GM12878 (cell line): ENCODE data around the gene PRKCQ. TPM values are rescaled to one million over a fixed set of nuclear protein-coding genes. Genes with fewer than 3 reads are reported as not detected.
A peak's percentile ranks its signal among the peaks of the same experiment; 100 is the strongest.
"Not testable (repeated sequence)": the region's sequence is repeated elsewhere in the genome, so short reads cannot be mapped to it uniquely, and the experiment has no call there.

Source experiments
- ATAC-seq: fragments of 200-7000 bp; cut with Tn5 transposase; 3 replicates; pipeline ENCODE4 v1.9.1; 2020; ENCODE audit warnings: mild to moderate bottlenecking, moderate library complexity
- BruUV-seq: library from RNA; stranded (reverse); fragments of 400-500 nt; replicated peaks from 2 replicates; lab custom pipeline; 2021; lab: Mats Ljungman, UMichigan
- CTCF ChIA-PET: fragments of 300-600 bp; sonication (Branson Sonifier 250); formaldehyde crosslinking; extraction: SDS; loops from one replicate; lab custom pipeline; 2021; ENCODE audit warnings: inconsistent platforms; lab: Yijun Ruan, JAX
- POLR2A ChIA-PET: fragments of 350-600 bp; formaldehyde crosslinking; extraction: SDS; loops from one replicate; lab custom pipeline; 2021; ENCODE audit warnings: inconsistent platforms; lab: Charles Lee
- RAD21 ChIA-PET: fragments of 300-600 bp; sonication (Branson Sonifier 250); formaldehyde crosslinking; loops from one replicate; lab custom pipeline; 2023; ENCODE audit warnings: antibody characterized with exemption; ENCODE audit not compliant: unreplicated experiment; lab: Charles Lee
- SMC1A ChIA-PET: fragments of 300-600 bp; sonication (Branson Sonifier 250); formaldehyde crosslinking; loops from one replicate; lab custom pipeline; 2023; ENCODE audit not compliant: unreplicated experiment, uncharacterized antibody; lab: Charles Lee
- DNase-seq: peaks from one replicate; pipeline ENCODE4 v3.0.0-alpha.2; 2011; ENCODE audit warnings: low read depth, low spot score
- FAIRE-seq: peaks from 3 replicates; lab custom pipeline; 2011; peaks lifted over from hg19 to GRCh38; lab: Jason Lieb, UNC
- H2AFZ ChIP-seq: 2 replicates; pipeline ENCODE4 v1.6.0; 2011; ENCODE audit warnings: low read depth, low read length, control low read depth; ENCODE audit not compliant: control insufficient read depth
- H3K27ac ChIP-seq: 2 replicates; pipeline ENCODE4 v1.5.1; 2011; ENCODE audit warnings: control low read depth; ENCODE audit not compliant: control insufficient read depth, insufficient read depth
- H3K27me3 ChIP-seq, 2 experiments: replicated peaks in 1 of 2; 2 replicates each; pipeline versions ENCODE4 v1.6.0 to v1.6.1; 2011; ENCODE audit warnings: low read length in 1 of 2; ENCODE audit not compliant: control insufficient read depth in 2 of 2, insufficient read depth in 2 of 2
- H3K36me3 ChIP-seq, 2 experiments: 2 replicates each; pipeline ENCODE4 v1.5.1; 2011; ENCODE audit warnings: low read length in 1 of 2; ENCODE audit not compliant: control insufficient read depth in 2 of 2, insufficient read depth in 2 of 2
- H3K4me1 ChIP-seq: 2 replicates; pipeline ENCODE4 v1.6.1; 2011; ENCODE audit warnings: mild to moderate bottlenecking, low read length, moderate library complexity, mixed read lengths; ENCODE audit not compliant: control insufficient read depth, insufficient read depth
- H3K4me2 ChIP-seq: 2 replicates; pipeline ENCODE4 v1.6.0; 2011; ENCODE audit warnings: control low read depth; ENCODE audit not compliant: control insufficient read depth, insufficient read depth
- H3K4me3 ChIP-seq: fragments of 200-600 bp; sonication (generic); 2 replicates; pipeline ENCODE4 v1.5.1; 2016
- H3K79me2 ChIP-seq: 2 replicates; pipeline ENCODE4 v1.6.0; 2011; ENCODE audit warnings: low read length; ENCODE audit not compliant: control insufficient read depth, insufficient read depth
- H3K9ac ChIP-seq: 2 replicates; pipeline ENCODE4 v1.8.0; 2011; ENCODE audit warnings: low read length, control low read depth, mixed read lengths; ENCODE audit not compliant: control insufficient read depth, insufficient read depth
- H3K9me3 ChIP-seq: replicated peaks from 3 replicates; pipeline ENCODE4 v1.5.1; 2011; ENCODE audit warnings: mild to moderate bottlenecking, low read length; ENCODE audit not compliant: control insufficient read depth, insufficient read depth
- H4K20me1 ChIP-seq: 2 replicates; pipeline ENCODE4 v1.6.0; 2011; ENCODE audit not compliant: control insufficient read depth, insufficient read depth
- BCL11A ChIP-seq: IDR thresholded peaks from 2 replicates; pipeline ENCODE4 v1.6.1; 2011; ENCODE audit warnings: low read depth, low read length
- TCF12 ChIP-seq: IDR thresholded peaks from 2 replicates; pipeline ENCODE4 v1.6.1; 2011; ENCODE audit warnings: low read depth, mild to moderate bottlenecking, low read length
- whole genome bisulfite sequencing: methylation state at CpG from one replicate; pipeline ENCODE4 v1.1.6; 2016; ENCODE audit warnings: low lambda C conversion rate; ENCODE audit not compliant: insufficient replicate concordance, insufficient coverage; ENCODE audit errors: missing lambda C conversion rate; 5-methylcytosine and 5-hydroxymethylcytosine counted together
- in situ Hi-C: fragments of 300-500 bp; cut with MboI; formaldehyde crosslinking; loops from 9 replicates; pipeline ENCODE4 v1.14.3; 2018; ENCODE audit warnings: mixed read lengths
- intact Hi-C: fragments of 100-400 bp; cut with micrococcal nuclease; formaldehyde crosslinking; loops from one replicate; pipeline ENCODE4 v1.14.2; 2022; ENCODE audit not compliant: unreplicated experiment
- polyA plus RNA-seq, 11 experiments: library from polyadenylated mRNA; depleted of rRNA in 4 of 11; unstranded in 6 of 11; stranded (reverse) in 5 of 11; fragments of >200 nt; fragmentation: Nextera tagmentation in 4 of 11; fragmentation: Illumina TruSeq in 1 of 11; extraction: Ambion mirVana in 4 of 11; extraction: Trizol in 1 of 11; gene quantifications; 1 replicate in 1 of 11; 2 replicates in 10 of 11; pipeline versions ENCODE4 v1.2.1 to v1.2.3, GENCODE V29; 2011 to 2016; ENCODE audit warnings: inconsistent platforms in 2 of 11, missing spikeins in 2 of 11, low read depth in 1 of 11
- total RNA-seq, 4 experiments: library from RNA; depleted of rRNA in 3 of 4; stranded (reverse); fragments of >200 nt in 3 of 4; fragmentation: Illumina TruSeq in 1 of 4; extraction: Trizol in 1 of 4; gene quantifications; 2 replicates each; pipeline versions ENCODE4 v1.2.1 to v1.2.3, GENCODE V29; 2013 to 2021

The PRKCQ gene
- total and polyA plus RNA-seq, 10 of the 15 experiments (the other 5 are each of a cell fraction or from before 2014, with no cell fraction given), result 0.26 to 8.9 (median 0.98) TPM

- Histone ChIP-seq H3K4me3 (no peak overlapping the region), H3K79me2 (no peaks in the 10 kb centered on the region), H2AFZ (no peak overlapping the region), H3K27ac (no peak overlapping the region), H3K4me2 (no peak overlapping the region), H3K4me1 (no peaks in the 10 kb centered on the region), H3K27me3 (peaks cover 0 to 2% of the 10 kb centered on the region in 2 experiments; a peak in 1 of 4 replicates), H3K36me3 (no peaks in the 10 kb centered on the region), H4K20me1 (no peaks in the 10 kb centered on the region), H3K9ac (no peak overlapping the region), H3K9me3 (no peaks in the 10 kb centered on the region; the same call in 2 of the 3 replicates)
- no peak for FAIRE-seq
- ChIA-PET RAD21 (interaction anchor here (1.4 kb wide), 3 partner anchors 14 to 34 kb away, joined by 3 to 4 read pairs (median 4); no protein-coding TSS in a partner anchor), SMC1A (interaction anchor here (1.0 to 1.6 kb wide), 6 partner anchors 10 to 34 kb away, joined by 3 to 7 read pairs (median 4); no protein-coding TSS in a partner anchor), CTCF (interaction anchor here (0.7 to 2.0 kb wide), 2 partner anchors 9 to 20 kb away, joined by 3 to 8 read pairs; no protein-coding TSS in a partner anchor), POLR2A (interaction anchor here (0.8 to 1.2 kb wide), 2 partner anchors 34 to 35 kb away, joined by 3 read pairs; no protein-coding TSS in a partner anchor)
- WGBS, result 8% methylated on average over 7 of the region's 7 CpGs
- peak; percentile 13 for DNase-seq
- TF ChIP-seq BCL11A (no peak), TCF12 (0 out of 2 replicates have a peak, but pooled peaks have one; percentile 27)
- BruUV-seq, result no TSS peak
- peak; percentile 65 for ATAC-seq
- in situ Hi-C loops (no loop called here), intact Hi-C loops (no loop called here)
These were observed 198.0 kb downstream of the PRKCQ start for GRCh38 chr10:6382081-6382480.

GRCh38 chr10:6380478-6380877, 199.6 kb downstream of the PRKCQ start:
- BruUV-seq, intact Hi-C loops: not testable (repeated sequence)
- 39% methylated on average over 5 of the region's 5 CpGs for WGBS

More at GRCh38 chr10:6380478-6380877, 199.6 kb downstream of the PRKCQ start:
- FAIRE-seq, ATAC-seq, CTCF ChIA-PET, DNase-seq, H4K20me1 ChIP-seq, H2AFZ ChIP-seq, POLR2A ChIA-PET, RAD21 ChIA-PET, H3K4me2 ChIP-seq, H3K9ac ChIP-seq, H3K4me1 ChIP-seq, in situ Hi-C loops, H3K4me3 ChIP-seq, H3K9me3 ChIP-seq, SMC1A ChIA-PET, H3K27me3 ChIP-seq, H3K36me3 ChIP-seq, H3K27ac ChIP-seq, H3K79me2 ChIP-seq: not testable (repeated sequence)
